Nephron (organoid): ENCODE results near the gene TMPRSS3.

Experiments
- H3K27ac Mint-ChIP-seq, 3 experiments: 2 replicates each; pipeline ENCODE4 v1.8.0; 2020; ENCODE audit warnings: mixed read lengths in 3 of 3, mild to moderate bottlenecking in 2 of 3, moderate library complexity in 1 of 3
- H3K27me3 Mint-ChIP-seq: 2 replicates; pipeline ENCODE4 v1.8.0; 2021; ENCODE audit warnings: low read depth, mild to moderate bottlenecking, moderate library complexity, mixed read lengths
- H3K36me3 Mint-ChIP-seq: 2 replicates; pipeline ENCODE4 v1.8.0; 2020; ENCODE audit warnings: low read depth, mixed read lengths
- H3K4me1 Mint-ChIP-seq: 2 replicates; pipeline ENCODE4 v1.8.0; 2020; ENCODE audit warnings: mixed read lengths
- H3K4me3 Mint-ChIP-seq, 3 experiments: 2 replicates each; pipeline ENCODE4 v1.8.0; 2020; ENCODE audit warnings: mild to moderate bottlenecking in 3 of 3, mixed read lengths in 3 of 3, moderate library complexity in 2 of 3
- H3K9me3 Mint-ChIP-seq: 2 replicates; pipeline ENCODE4 v1.8.0; 2020; ENCODE audit warnings: mixed read lengths
- CTCF ChIP-seq, 3 experiments: fragments of 200-600 bp; sonication (generic); IDR thresholded peaks; one replicate each; pipeline ENCODE4 v1.5.0; 2021; ENCODE audit warnings: antibody characterized with exemption in 3 of 3; ENCODE audit not compliant: unreplicated experiment in 3 of 3

The TMPRSS3 gene

GRCh38 chr21:42421018-42421793, 25.4 kb upstream of the TMPRSS3 start:
- no peak overlapping the region for H3K27ac Mint-ChIP-seq
- H3K4me1 Mint-ChIP-seq: no peaks in the 10 kb centered on the region
- peaks cover 23% of the 10 kb centered on the region for H3K27me3 Mint-ChIP-seq
- TF ChIP-seq CTCF (IDR thresholded peaks at IDR 0.05; ENCODE audit: unreplicated experiment in 3 of 3): no peak
- H3K36me3 Mint-ChIP-seq: no peaks in the 10 kb centered on the region
- no peak overlapping the region for H3K4me3 Mint-ChIP-seq
- H3K9me3 Mint-ChIP-seq: peaks cover 9% of the 10 kb centered on the region

GRCh38 chr21:42419845-42420244, 24.0 kb upstream of the TMPRSS3 start:
- H3K9me3 Mint-ChIP-seq: peaks cover 9% of the 10 kb centered on the region
- H3K4me3 Mint-ChIP-seq: no peak overlapping the region
- no peaks in the 10 kb centered on the region for H3K4me1 Mint-ChIP-seq
- H3K36me3 Mint-ChIP-seq: no peaks in the 10 kb centered on the region
- no peak for TF ChIP-seq CTCF (IDR thresholded peaks at IDR 0.05; ENCODE audit: unreplicated experiment in 3 of 3)
- H3K27me3 Mint-ChIP-seq: peaks cover 18% of the 10 kb centered on the region
- no peak overlapping the region for H3K27ac Mint-ChIP-seq

- Mint-ChIP-seq H3K4me3 (no peak overlapping the region), H3K27me3 (peaks cover 14% of the 10 kb centered on the region), H3K36me3 (no peaks in the 10 kb centered on the region), H3K27ac (no peak overlapping the region), H3K9me3 (peaks cover 9% of the 10 kb centered on the region), H3K4me1 (no peaks in the 10 kb centered on the region)
- no peak for TF ChIP-seq CTCF (IDR thresholded peaks at IDR 0.05; ENCODE audit: unreplicated experiment in 3 of 3)
Measured at GRCh38 chr21:42418886-42419285, 23.0 kb upstream of the TMPRSS3 start.

- Mint-ChIP-seq H3K27me3 (peaks cover 12% of the 10 kb centered on the region), H3K4me1 (no peaks in the 10 kb centered on the region), H3K27ac (no peak overlapping the region), H3K9me3 (peaks cover 9% of the 10 kb centered on the region), H3K36me3 (no peaks in the 10 kb centered on the region), H3K4me3 (no peak overlapping the region)
- TF ChIP-seq CTCF (IDR thresholded peaks at IDR 0.05; ENCODE audit: unreplicated experiment in 3 of 3): no peak
Measured at GRCh38 chr21:42417533-42417932, 21.7 kb upstream of the TMPRSS3 start.

- Mint-ChIP-seq H3K36me3 (no peaks in the 10 kb centered on the region), H3K4me1 (no peaks in the 10 kb centered on the region), H3K27me3 (peaks cover 9% of the 10 kb centered on the region), H3K9me3 (peaks cover 2% of the 10 kb centered on the region), H3K4me3 (no peak overlapping the region), H3K27ac (no peak overlapping the region)
- no peak for TF ChIP-seq CTCF (IDR thresholded peaks at IDR 0.05; ENCODE audit: unreplicated experiment in 3 of 3)
Measured at GRCh38 chr21:42414928-42415769, 19.3 kb upstream of the TMPRSS3 start.
